Stimulated activated CD4-positive, alpha-beta T cell treated with anti-CD3 and anti-CD28 coated beads, Interleukin-15, amount 100 ng/mL, for 48 hours (primary cell): ENCODE data around the gene TEF.

Experiments
- DNase-seq, 2 donors: peaks; one replicate each; pipeline ENCODE4 v3.0.0-alpha.2; 2020; ENCODE audit warnings: low read depth in 2 of 2

Gene TEF

GRCh38 chr22:41381329-41382097 lies at the start of gene TEF:
Gene TEF (plus strand): TSS chr22:41381942. CDS start chr22:41382045, 103 bp downstream.
- peak; percentile 97 to 98 for DNase-seq

DNA sequence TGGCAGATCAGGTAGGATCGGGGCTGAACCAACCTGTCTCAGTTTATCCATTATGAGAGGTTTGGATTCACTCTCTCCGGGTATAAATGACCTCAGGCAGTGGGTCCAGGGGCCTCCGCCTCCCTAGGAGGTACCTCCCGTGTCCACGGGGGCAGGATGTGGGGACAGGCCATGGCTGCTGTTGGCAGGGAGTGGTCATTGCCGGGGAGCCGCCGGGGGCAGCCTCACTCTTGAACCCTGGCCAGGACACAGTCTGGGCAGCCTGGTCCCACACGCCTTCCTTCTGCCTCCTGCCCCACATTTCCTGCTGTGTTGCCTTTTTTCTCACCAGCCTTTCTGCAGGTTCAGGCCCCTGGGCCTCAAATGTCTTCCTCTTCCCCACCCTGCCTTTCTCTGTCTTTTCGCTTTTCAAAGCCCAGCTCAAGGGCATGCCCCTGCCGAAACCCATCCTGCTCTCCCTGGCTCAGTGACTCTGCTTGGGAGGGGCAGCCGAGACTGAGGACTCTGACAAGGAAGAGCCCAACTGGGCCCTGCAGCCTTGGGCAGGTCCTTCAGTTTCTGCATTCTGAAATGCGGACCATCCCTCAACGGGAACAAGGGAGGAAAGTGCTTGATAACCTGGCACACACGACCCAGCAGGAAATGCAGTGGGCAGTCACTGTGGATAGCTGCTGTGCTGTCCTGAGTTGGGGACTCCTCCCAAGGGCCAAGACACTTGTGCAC lies 49.4 kb upstream of the TEF start:
- DNase-seq = no peak

- DNase-seq = no peak
Measured at GRCh38 chr22:41333806-41334205, 47.9 kb upstream of the TEF start.

- no peak for DNase-seq
Measured at GRCh38 chr22:41334215-41334614, 47.5 kb upstream of the TEF start.

GRCh38 chr22:41334951-41335635 lies 46.6 kb upstream of the TEF start:
- no peak for DNase-seq

DNA sequence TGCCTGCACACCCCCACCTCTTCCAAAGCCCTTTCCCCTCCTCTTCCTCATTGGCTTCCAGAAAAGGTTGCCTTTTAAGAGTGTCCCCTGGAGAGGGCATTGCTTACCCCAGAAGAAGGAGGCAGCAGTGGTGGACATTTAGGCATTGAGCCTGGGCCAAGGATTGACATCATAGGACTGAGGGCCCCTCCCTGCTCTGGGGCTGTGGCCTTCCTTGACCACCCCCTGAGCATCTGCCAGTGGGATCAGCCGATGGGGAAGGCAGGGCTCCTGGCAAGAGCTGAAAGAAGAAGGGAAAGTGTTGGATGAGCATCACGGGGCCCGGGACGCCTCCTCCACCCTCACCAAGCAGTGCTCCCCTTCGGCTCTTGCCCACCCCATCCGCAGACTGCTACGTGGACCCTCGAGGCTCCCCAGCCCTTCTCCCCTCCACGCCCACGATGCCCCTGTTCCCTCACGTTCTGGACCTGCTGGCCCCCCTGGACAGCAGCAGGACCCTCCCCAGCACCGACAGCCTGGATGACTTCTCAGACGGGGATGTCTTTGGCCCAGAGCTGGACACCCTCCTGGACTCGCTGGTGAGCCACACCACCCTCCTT lies 43.0 kb upstream of the TEF start:
- DNase-seq = no peak

- no peak for DNase-seq
Measured at GRCh38 chr22:41339823-41340222, 41.9 kb upstream of the TEF start.

- DNase-seq = no peak
Measured at GRCh38 chr22:41340357-41340756, 41.4 kb upstream of the TEF start.

- DNase-seq = no peak
Measured at GRCh38 chr22:41341012-41341411, 40.7 kb upstream of the TEF start.

- DNase-seq = peak in 1 of 2 donors; percentile 4
Measured at GRCh38 chr22:41341990-41342389, 39.8 kb upstream of the TEF start.

GRCh38 chr22:41343300-41343699 lies 38.4 kb upstream of the TEF start:
- DNase-seq = no peak

- no peak for DNase-seq
Measured at GRCh38 chr22:41343717-41344116, 38.0 kb upstream of the TEF start.

GRCh38 chr22:41344189-41344788 lies 37.5 kb upstream of the TEF start:
- no peak for DNase-seq

DNA sequence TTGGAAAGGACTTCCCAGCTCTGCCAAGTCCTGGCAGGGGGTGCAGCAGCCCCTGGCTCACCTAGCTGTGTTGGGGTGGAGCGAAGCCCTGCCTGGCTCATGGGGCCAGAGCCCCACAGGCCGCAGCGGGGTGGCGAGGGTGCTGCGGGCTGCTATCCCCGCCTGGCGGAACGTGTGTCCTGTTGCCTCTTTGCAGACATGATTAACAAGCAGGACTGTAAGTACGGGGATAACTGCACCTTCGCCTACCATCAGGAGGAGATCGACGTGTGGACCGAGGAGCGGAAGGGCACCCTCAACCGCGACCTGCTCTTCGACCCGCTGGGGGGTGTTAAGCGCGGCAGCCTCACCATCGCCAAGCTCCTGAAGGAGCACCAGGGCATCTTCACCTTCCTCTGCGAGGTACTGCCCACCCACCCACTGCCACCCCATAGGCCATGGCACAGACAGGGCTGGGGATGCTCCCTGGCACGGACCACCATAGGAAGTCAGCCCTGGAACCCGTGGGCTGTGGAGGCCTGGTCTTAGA lies 35.9 kb upstream of the TEF start:
- no peak for DNase-seq

- DNase-seq = no peak
Measured at GRCh38 chr22:41347066-41347859, 34.5 kb upstream of the TEF start.

- no peak for DNase-seq
Measured at GRCh38 chr22:41348964-41349484, 32.7 kb upstream of the TEF start.

GRCh38 chr22:41350087-41350486 lies 31.7 kb upstream of the TEF start:
- no peak for DNase-seq

- DNase-seq = no peak
Measured at GRCh38 chr22:41351011-41351410, 30.7 kb upstream of the TEF start.

DNA sequence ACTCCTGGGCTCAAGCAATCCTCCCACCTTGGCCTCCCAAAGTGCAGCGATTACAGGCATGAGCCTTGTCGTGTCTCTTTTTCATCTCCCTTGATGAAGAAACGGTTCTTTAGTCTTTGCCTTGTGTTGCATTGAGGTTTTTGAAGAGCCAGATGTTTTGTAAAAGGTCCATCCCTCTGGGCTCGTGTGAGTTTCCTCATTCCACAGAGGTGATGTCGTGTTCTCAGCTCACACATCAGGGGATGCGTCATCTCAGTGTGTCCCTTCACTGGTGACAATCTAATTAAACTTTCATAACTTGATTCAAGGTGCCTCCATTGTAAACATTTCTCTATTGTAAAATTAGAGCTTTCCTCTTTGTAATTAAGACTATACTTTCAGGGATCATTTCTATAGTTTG lies 29.7 kb upstream of the TEF start:
- no peak for DNase-seq

- no peak for DNase-seq
Measured at GRCh38 chr22:41353862-41354575, 27.7 kb upstream of the TEF start.
